Activated CD8-positive, alpha-beta memory T cell treated with anti-CD3 and anti-CD28 coated beads for 48 hours (primary cell): ENCODE results near the gene EPHA6.

Experiments
- DNase-seq, 3 experiments: peaks; one replicate each; pipeline ENCODE4 v3.0.0-alpha.2; 2020; ENCODE audit warnings: low read depth in 2 of 3, low spot score in 2 of 3

Gene EPHA6

GRCh38 chr3:97765336-97765735, 950.9 kb downstream of the EPHA6 start:
- DNase-seq = no peak

- no peak for DNase-seq
Measured at GRCh38 chr3:97772926-97773325, 958.5 kb downstream of the EPHA6 start.

- DNase-seq = no peak
Measured at GRCh38 chr3:97778152-97778551, 963.8 kb downstream of the EPHA6 start.

GRCh38 chr3:97793420-97794019, 979.1 kb downstream of the EPHA6 start:
- no peak for DNase-seq

- DNase-seq = no peak
Measured at GRCh38 chr3:97795951-97796350, 981.6 kb downstream of the EPHA6 start.
